ENCODE measurements around the gene ACSF3.

- no peak for TF ChIP-seq CTCF (IDR thresholded peaks at IDR 0.05)
- no peak for TF ChIP-seq POLR2A (IDR thresholded peaks at IDR 0.05)
Observed at GRCh38 chr16:89117975-89118289, 24.3 kb downstream of the ACSF3 start.
